ENCODE data around the gene ALCAM. TPM values are rescaled to one million over a fixed set of nuclear protein-coding genes. Genes with fewer than 3 reads are reported as not detected.

Gene ALCAM
- total RNA-seq, 4 donors from 2014 or later = 7.3 to 249 (median 26.8) TPM

- TF ChIP-seq CTCF (IDR thresholded peaks at IDR 0.05; ENCODE audit: low read depth) = no peak
Observed at GRCh38 chr3:105398437-105398836, 31.7 kb downstream of the ALCAM start.

GRCh38 chr3:105399062-105399461, 32.4 kb downstream of the ALCAM start:
- TF ChIP-seq CTCF (IDR thresholded peaks at IDR 0.05; ENCODE audit: low read depth) = no peak

- no peak for TF ChIP-seq CTCF (IDR thresholded peaks at IDR 0.05; ENCODE audit: low read depth)
Observed at GRCh38 chr3:105399611-105400010, 32.9 kb downstream of the ALCAM start.

GRCh38 chr3:105401254-105401653, 34.5 kb downstream of the ALCAM start:
- TF ChIP-seq CTCF (IDR thresholded peaks at IDR 0.05; ENCODE audit: low read depth) = no peak

GRCh38 chr3:105401691-105402149, 35.0 kb downstream of the ALCAM start:
- no peak for TF ChIP-seq CTCF (IDR thresholded peaks at IDR 0.05; ENCODE audit: low read depth)

- no peak for TF ChIP-seq CTCF (IDR thresholded peaks at IDR 0.05; ENCODE audit: low read depth)
Observed at GRCh38 chr3:105402287-105402801, 35.6 kb downstream of the ALCAM start.

GRCh38 chr3:105406268-105406667, 39.6 kb downstream of the ALCAM start:
- no peak for TF ChIP-seq CTCF (IDR thresholded peaks at IDR 0.05; ENCODE audit: low read depth)

Data from subcutaneous adipose tissue (tissue), 4 donors.